ENCODE measurements around the gene PLXNA1. TPM values are rescaled to one million over a fixed set of nuclear protein-coding genes. Genes with fewer than 3 reads are reported as not detected.

Gene PLXNA1
- total and polyA plus RNA-seq, 10 of the 15 experiments (the other 5 are each of a cell fraction or from before 2014, with no cell fraction given) = 0.03 to 16.4 (median 2.5) TPM

DNA sequence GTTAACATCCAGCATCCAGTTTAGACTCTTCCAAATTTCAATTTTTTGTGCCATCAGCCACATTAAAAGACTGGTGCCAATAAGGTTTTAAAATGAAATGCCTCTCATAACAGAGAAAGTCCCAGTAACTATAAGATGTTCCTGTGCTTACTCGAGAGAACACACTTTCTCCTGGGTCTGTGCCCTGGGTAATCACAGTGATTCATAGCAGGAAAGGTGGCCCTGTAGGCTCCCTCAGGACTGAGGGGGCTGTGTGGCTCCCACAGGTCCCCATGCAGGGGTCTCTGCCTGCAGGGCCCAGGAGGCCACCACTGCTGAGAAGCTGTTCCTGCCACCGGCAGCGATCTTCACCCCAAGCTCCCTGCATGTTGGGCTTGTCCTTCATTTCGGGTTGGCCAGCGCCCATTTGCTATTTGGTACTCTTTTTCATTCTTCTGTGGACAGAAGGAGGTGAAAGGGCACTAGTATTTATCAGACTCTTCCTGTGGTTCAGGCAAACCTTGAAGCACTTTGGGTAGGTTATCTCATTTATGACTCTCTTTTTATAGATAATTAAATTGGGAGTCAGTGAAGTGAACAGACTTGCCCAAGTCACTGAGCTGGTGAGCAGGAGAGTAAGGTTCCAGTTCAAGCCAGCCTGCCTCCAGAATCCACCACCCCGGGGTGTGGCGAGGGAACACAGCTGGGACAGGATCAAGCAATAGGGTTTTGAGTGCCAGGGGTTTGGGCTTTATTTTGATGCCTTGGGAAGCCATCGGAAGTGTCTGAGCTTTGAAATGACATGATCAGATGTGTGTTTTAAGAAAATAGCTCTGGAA is 44.2 kb upstream of the PLXNA1 start:
- Histone ChIP-seq H3K4me2 (ENCODE audit: control insufficient read depth, insufficient read depth) (no peak overlapping the region), H3K9me3 (replicated peaks; ENCODE audit: control insufficient read depth, insufficient read depth, low read length) (no peaks in the 10 kb centered on the region), H3K9ac (ENCODE audit: control insufficient read depth, insufficient read depth, low read length) (no peak overlapping the region), H3K79me2 (ENCODE audit: control insufficient read depth, insufficient read depth, low read length) (no peaks in the 10 kb centered on the region), H3K36me3 (ENCODE audit: control insufficient read depth in 2 of 2, insufficient read depth in 2 of 2, low read length in 1 of 2) (no peaks in the 10 kb centered on the region), H3K27me3 (replicated peaks in 1 of 2; ENCODE audit: control insufficient read depth in 2 of 2, insufficient read depth in 2 of 2, low read length in 1 of 2) (no peaks in the 10 kb centered on the region), H2AFZ (ENCODE audit: control insufficient read depth, low read depth, low read length) (no peak overlapping the region), H4K20me1 (ENCODE audit: control insufficient read depth, insufficient read depth) (no peaks in the 10 kb centered on the region), H3K4me3 (no peak overlapping the region), H3K4me1 (ENCODE audit: control insufficient read depth, insufficient read depth, low read length) (no peaks in the 10 kb centered on the region), H3K27ac (ENCODE audit: control insufficient read depth, insufficient read depth) (no peak overlapping the region)
- intact Hi-C loops (cut with micrococcal nuclease; ENCODE audit: unreplicated experiment) (no loop called here), in situ Hi-C loops (cut with MboI) (no loop called here)
- no TSS peak for BruUV-seq (replicated peaks)
- WGBS (ENCODE audit: insufficient coverage, insufficient replicate concordance, low lambda C conversion rate, missing lambda C conversion rate) = 83% methylated on average over 8 of the region's 8 CpGs
- DNase-seq (ENCODE audit: low read depth, low spot score) = no peak
- CTCF ChIA-PET = interaction anchor here (0.6 to 2.4 kb wide), 7 partner anchors 10 to 1057 kb away, joined by 3 to 9 read pairs (median 3); no protein-coding TSS in a partner anchor
- TF ChIP-seq, protein P1, sequence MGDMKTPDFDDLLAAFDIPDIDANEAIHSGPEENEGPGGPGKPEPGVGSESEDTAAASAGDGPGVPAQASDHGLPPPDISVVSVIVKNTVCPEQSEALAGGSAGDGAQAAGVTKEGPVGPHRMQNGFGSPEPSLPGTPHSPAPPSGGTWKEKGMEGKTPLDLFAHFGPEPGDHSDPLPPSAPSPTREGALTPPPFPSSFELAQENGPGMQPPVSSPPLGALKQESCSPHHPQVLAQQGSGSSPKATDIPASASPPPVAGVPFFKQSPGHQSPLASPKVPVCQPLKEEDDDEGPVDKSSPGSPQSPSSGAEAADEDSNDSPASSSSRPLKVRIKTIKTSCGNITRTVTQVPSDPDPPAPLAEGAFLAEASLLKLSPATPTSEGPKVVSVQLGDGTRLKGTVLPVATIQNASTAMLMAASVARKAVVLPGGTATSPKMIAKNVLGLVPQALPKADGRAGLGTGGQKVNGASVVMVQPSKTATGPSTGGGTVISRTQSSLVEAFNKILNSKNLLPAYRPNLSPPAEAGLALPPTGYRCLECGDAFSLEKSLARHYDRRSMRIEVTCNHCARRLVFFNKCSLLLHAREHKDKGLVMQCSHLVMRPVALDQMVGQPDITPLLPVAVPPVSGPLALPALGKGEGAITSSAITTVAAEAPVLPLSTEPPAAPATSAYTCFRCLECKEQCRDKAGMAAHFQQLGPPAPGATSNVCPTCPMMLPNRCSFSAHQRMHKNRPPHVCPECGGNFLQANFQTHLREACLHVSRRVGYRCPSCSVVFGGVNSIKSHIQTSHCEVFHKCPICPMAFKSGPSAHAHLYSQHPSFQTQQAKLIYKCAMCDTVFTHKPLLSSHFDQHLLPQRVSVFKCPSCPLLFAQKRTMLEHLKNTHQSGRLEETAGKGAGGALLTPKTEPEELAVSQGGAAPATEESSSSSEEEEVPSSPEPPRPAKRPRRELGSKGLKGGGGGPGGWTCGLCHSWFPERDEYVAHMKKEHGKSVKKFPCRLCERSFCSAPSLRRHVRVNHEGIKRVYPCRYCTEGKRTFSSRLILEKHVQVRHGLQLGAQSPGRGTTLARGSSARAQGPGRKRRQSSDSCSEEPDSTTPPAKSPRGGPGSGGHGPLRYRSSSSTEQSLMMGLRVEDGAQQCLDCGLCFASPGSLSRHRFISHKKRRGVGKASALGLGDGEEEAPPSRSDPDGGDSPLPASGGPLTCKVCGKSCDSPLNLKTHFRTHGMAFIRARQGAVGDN (IDR thresholded peaks at IDR 0.05) = no peak
- TF ChIP-seq RB1 (IDR thresholded peaks at IDR 0.05; ENCODE audit: borderline replicate concordance) (no peak), SREBF1 (IDR thresholded peaks at IDR 0.05; ENCODE audit: low read length) (no peak), ZBTB40 (IDR thresholded peaks at IDR 0.05; ENCODE audit: borderline replicate concordance) (no peak), CHD2 (IDR thresholded peaks at IDR 0.05; ENCODE audit: borderline replicate concordance, low read depth, low read length) (no peak), MEF2A (IDR thresholded peaks at IDR 0.05; ENCODE audit: insufficient read depth, low read depth, low read length) (no peak)
- RAD21 ChIA-PET (ENCODE audit: unreplicated experiment) = no interaction called here
- no peak for ATAC-seq
- SMC1A ChIA-PET (ENCODE audit: uncharacterized antibody, unreplicated experiment) = interaction anchor here (1.1 kb wide), 1 partner anchor 186 kb away, joined by 3 read pairs; no protein-coding TSS in a partner anchor
- POLR2A ChIA-PET = no interaction called here
- no peak for FAIRE-seq
